ENCODE data around the gene SELENOP. TPM values are rescaled to one million over a fixed set of nuclear protein-coding genes. Genes with fewer than 3 reads are reported as not detected.

SELENOP gene
- total and polyA plus RNA-seq, 2 donors (not counting 3 experiments of a cell fraction or from before 2014, with no cell fraction given): 0.22 to 1.5 TPM

GRCh38 chr5:42855811-42856210 is 44.1 kb upstream of the SELENOP start:
- Histone ChIP-seq H3K79me2 (ENCODE audit: control insufficient read depth, insufficient read depth, low read length) (no peaks in the 10 kb centered on the region), H3K9ac (replicated peaks; ENCODE audit: extremely low read depth, insufficient read depth, low read length) (no peak overlapping the region), H3K4me2 (ENCODE audit: insufficient read depth, low read length) (no peak overlapping the region), H3K27ac (ENCODE audit: insufficient read depth, low read depth, low read length) (no peak overlapping the region), H3K36me3 (ENCODE audit: control insufficient read depth in 2 of 2, extremely low read depth in 1 of 2, insufficient read depth in 2 of 2, low read length in 2 of 2) (no peaks in the 10 kb centered on the region), H3K4me1 (ENCODE audit: control insufficient read depth, extremely low read depth, insufficient read depth, low read length) (no peaks in the 10 kb centered on the region), H2AFZ (ENCODE audit: low read depth, low read length) (no peak overlapping the region), H3K4me3 (replicated peaks in 1 of 3; ENCODE audit: insufficient read depth in 1 of 3, low read depth in 1 of 3, low read length in 3 of 3) (no peak overlapping the region), H3K27me3 (ENCODE audit: control insufficient read depth in 2 of 2, insufficient read depth in 2 of 2, low read length in 2 of 2) (no peaks in the 10 kb centered on the region), H4K20me1 (replicated peaks; ENCODE audit: control insufficient read depth, extremely low read depth, insufficient read depth, low read length) (no peaks in the 10 kb centered on the region), H3K9me1 (replicated peaks; ENCODE audit: control insufficient read depth, extremely low read depth, insufficient read depth, low read length) (no peaks in the 10 kb centered on the region), H3K9me3 (replicated peaks; ENCODE audit: control insufficient read depth, insufficient read depth, low read length) (no peaks in the 10 kb centered on the region)
- POLR2A ChIA-PET: no interaction called here
- TF ChIP-seq JUN (IDR thresholded peaks at IDR 0.05; ENCODE audit: borderline replicate concordance, insufficient read depth, insufficient read length, low read depth) (no peak), EZH2 (IDR thresholded peaks at IDR 0.05; ENCODE audit: borderline replicate concordance, low read depth, low read length, severe bottlenecking) (no peak), MYC (IDR thresholded peaks at IDR 0.05; ENCODE audit: low read depth, low read length) (no peak), POLR2A (IDR thresholded peaks at IDR 0.05; ENCODE audit: low read depth, low read length) (no peak), GATA2 (IDR thresholded peaks at IDR 0.05; ENCODE audit: insufficient read depth, insufficient read length, low read depth, low read length) (no peak), MAX (IDR thresholded peaks at IDR 0.05; ENCODE audit: insufficient read depth, insufficient read length) (no peak), FOS (IDR thresholded peaks at IDR 0.05; ENCODE audit: borderline replicate concordance, insufficient read depth, low read length) (no peak), POLR2AphosphoS5 (IDR thresholded peaks at IDR 0.05; ENCODE audit: insufficient read depth, low read depth, low read length) (no peak)
- DNase-seq (ENCODE audit: low read depth, low spot score) (no peak), FAIRE-seq (no peak)
- intact Hi-C loops (cut with micrococcal nuclease): loop anchor here (2.0 kb wide), 1 partner anchor 75 kb away; no protein-coding TSS in a partner anchor
- CTCF ChIA-PET: no interaction called here
- BruUV-seq (replicated peaks): no TSS peak
- dilution Hi-C loops (cut with MboI; ENCODE audit: extremely low pct_ligation_motif_present, low sequenced_read_pairs): no loop called here

- H2AFZ ChIP-seq (ENCODE audit: low read depth, low read length): no peak overlapping the region
- FAIRE-seq (no peak), DNase-seq (ENCODE audit: low read depth, low spot score) (no peak)
- dilution Hi-C loops (cut with MboI; ENCODE audit: extremely low pct_ligation_motif_present, low sequenced_read_pairs) (no loop called here), intact Hi-C loops (cut with micrococcal nuclease) (no loop called here)
- H3K36me3 ChIP-seq (ENCODE audit: control insufficient read depth in 2 of 2, extremely low read depth in 1 of 2, insufficient read depth in 2 of 2, low read length in 2 of 2): no peaks in the 10 kb centered on the region
- no peaks in the 10 kb centered on the region for H3K27me3 ChIP-seq (ENCODE audit: control insufficient read depth in 2 of 2, insufficient read depth in 2 of 2, low read length in 2 of 2)
- no peak overlapping the region for H3K9ac ChIP-seq (replicated peaks; ENCODE audit: extremely low read depth, insufficient read depth, low read length)
- H3K9me3 ChIP-seq (replicated peaks; ENCODE audit: control insufficient read depth, insufficient read depth, low read length): no peaks in the 10 kb centered on the region
- no peak overlapping the region for H3K27ac ChIP-seq (ENCODE audit: insufficient read depth, low read depth, low read length)
- TF ChIP-seq CTCF (IDR thresholded peaks at IDR 0.05; ENCODE audit: extremely low read depth in 1 of 2, insufficient read depth in 1 of 2, low read depth in 1 of 2, low read length in 2 of 2) (no peak), MYC (IDR thresholded peaks at IDR 0.05; ENCODE audit: low read depth, low read length) (no peak), POLR2A (IDR thresholded peaks at IDR 0.05; ENCODE audit: low read depth, low read length) (no peak), FOS (IDR thresholded peaks at IDR 0.05; ENCODE audit: borderline replicate concordance, insufficient read depth, low read length) (no peak), JUN (IDR thresholded peaks at IDR 0.05; ENCODE audit: borderline replicate concordance, insufficient read depth, insufficient read length, low read depth) (no peak), GATA2 (IDR thresholded peaks at IDR 0.05; ENCODE audit: insufficient read depth, insufficient read length, low read depth, low read length) (no peak), MAX (IDR thresholded peaks at IDR 0.05; ENCODE audit: insufficient read depth, insufficient read length) (no peak), EZH2 (IDR thresholded peaks at IDR 0.05; ENCODE audit: borderline replicate concordance, low read depth, low read length, severe bottlenecking) (no peak), POLR2AphosphoS5 (IDR thresholded peaks at IDR 0.05; ENCODE audit: insufficient read depth, low read depth, low read length) (no peak)
- ChIA-PET CTCF (no interaction called here), POLR2A (no interaction called here)
- H4K20me1 ChIP-seq (replicated peaks; ENCODE audit: control insufficient read depth, extremely low read depth, insufficient read depth, low read length): no peaks in the 10 kb centered on the region
- no peaks in the 10 kb centered on the region for H3K9me1 ChIP-seq (replicated peaks; ENCODE audit: control insufficient read depth, extremely low read depth, insufficient read depth, low read length)
- H3K79me2 ChIP-seq (ENCODE audit: control insufficient read depth, insufficient read depth, low read length): no peaks in the 10 kb centered on the region
- no peak overlapping the region for H3K4me3 ChIP-seq (replicated peaks in 1 of 3; ENCODE audit: insufficient read depth in 1 of 3, low read depth in 1 of 3, low read length in 3 of 3)
- BruUV-seq (replicated peaks): no TSS peak
- H3K4me1 ChIP-seq (ENCODE audit: control insufficient read depth, extremely low read depth, insufficient read depth, low read length): no peaks in the 10 kb centered on the region
- H3K4me2 ChIP-seq (ENCODE audit: insufficient read depth, low read length): no peak overlapping the region
Observed at GRCh38 chr5:42855386-42855785, 43.7 kb upstream of the SELENOP start.

Data from endothelial cell of umbilical vein (primary cell).